T47D (cell line): Measurements from ENCODE around the gene NCAPD2.
"Not testable (repeated sequence)": the region's sequence is repeated elsewhere in the genome, so short reads cannot be mapped to it uniquely, and the experiment has no call there.

Experiments
- DNase-seq, 2 experiments: peaks; one replicate each; pipeline versions ENCODE4 v3.0.0 to v3.0.0-alpha.2; 2011 to 2012; ENCODE audit warnings: low read depth in 1 of 2, low spot score in 1 of 2
- JUND ChIP-seq: IDR thresholded peaks from 2 replicates; pipeline ENCODE4 v1.6.1; 2012; ENCODE audit warnings: low read depth
- in situ Hi-C: cut with HindIII; loops from 2 replicates; pipeline ENCODE4 v1.10.0; 2016; ENCODE audit warnings: low sequenced_read_pairs, low pct_unique_long_range_greater_than_20kb

NCAPD2 gene

GRCh38 chr12:6492838-6493496, 935 bp upstream of the NCAPD2 start, which contains the start of gene MRPL51:
TSS of gene MRPL51 (minus strand) at chr12:6493262. CDS start at chr12:6493136, 126 bp downstream.
- TF ChIP-seq JUND = no peak
- peak; percentile 32 to 88 for DNase-seq
- in situ Hi-C loops = no loop called here

- in situ Hi-C loops = no loop called here
- DNase-seq = no peak
- no peak for TF ChIP-seq JUND
These were observed 399 bp downstream of the NCAPD2 start for GRCh38 chr12:6494258-6494743.

GRCh38 chr12:6494968-6495367, 1.1 kb downstream of the NCAPD2 start:
- no peak for TF ChIP-seq JUND
- in situ Hi-C loops = no loop called here
- no peak for DNase-seq

GRCh38 chr12:6497291-6497690, 3.4 kb downstream of the NCAPD2 start:
- not testable (repeated sequence) for DNase-seq

GRCh38 chr12:6500466-6500865, 6.6 kb downstream of the NCAPD2 start:
- no peak for DNase-seq
- TF ChIP-seq JUND = no peak
- in situ Hi-C loops = no loop called here

More at GRCh38 chr12:6497291-6497690, 3.4 kb downstream of the NCAPD2 start:
- in situ Hi-C loops = not testable (repeated sequence)

GRCh38 chr12:6507102-6507998, 13.4 kb downstream of the NCAPD2 start:
- no peak for TF ChIP-seq JUND
- in situ Hi-C loops = no loop called here
- no peak for DNase-seq

- TF ChIP-seq JUND = no peak
- no peak for DNase-seq
- in situ Hi-C loops = no loop called here
These were observed 14.2 kb downstream of the NCAPD2 start for GRCh38 chr12:6508087-6508486.

GRCh38 chr12:6520186-6520585, 26.3 kb downstream of the NCAPD2 start:
- no peak for TF ChIP-seq JUND
- in situ Hi-C loops = no loop called here
- no peak for DNase-seq

- in situ Hi-C loops = no loop called here
- no peak for TF ChIP-seq JUND
- no peak for DNase-seq
These were observed 28.3 kb downstream of the NCAPD2 start for GRCh38 chr12:6522193-6522592.

- no peak for TF ChIP-seq JUND
- in situ Hi-C loops = no loop called here
- DNase-seq = no peak
These were observed 29.8 kb downstream of the NCAPD2 start for GRCh38 chr12:6523708-6524107.

GRCh38 chr12:6524648-6525047, 30.7 kb downstream of the NCAPD2 start:
- in situ Hi-C loops = no loop called here
- TF ChIP-seq JUND = no peak
- DNase-seq = no peak

GRCh38 chr12:6526201-6526600, 32.3 kb downstream of the NCAPD2 start:
- TF ChIP-seq JUND = no peak
- peak in 1 of 2 experiments; percentile 21 for DNase-seq
- in situ Hi-C loops = no loop called here
